ENCODE measurements around the gene PTGER2. TPM values are rescaled to one million over a fixed set of nuclear protein-coding genes. Genes with fewer than 3 reads are reported as not detected.

Gene PTGER2
- total RNA-seq, 4 donors from 2014 or later, result 2.1 to 14.4 (median 4.0) TPM

DNA sequence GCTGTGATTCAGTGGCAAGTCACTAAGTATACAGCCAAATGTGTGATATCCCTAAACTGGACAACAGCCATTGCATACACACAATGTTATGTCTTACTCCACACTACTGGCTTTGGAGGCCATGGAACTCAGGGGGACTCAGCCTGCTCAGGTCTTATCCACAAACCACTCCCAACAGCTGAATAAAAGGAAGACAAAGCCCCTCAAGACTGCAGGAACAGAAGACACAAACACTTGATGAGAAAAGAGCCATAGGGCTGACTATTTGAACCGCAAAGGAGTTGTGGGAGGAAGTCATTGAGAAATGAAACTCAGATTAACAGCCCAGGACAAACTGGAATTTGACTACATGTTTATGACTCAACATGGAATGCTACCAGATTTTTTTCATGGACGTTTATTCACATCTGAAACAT lies 40.9 kb downstream of the PTGER2 start:
- 28 to 41% methylated on average over 2 of the region's 2 CpGs for WGBS, 2 donors
- H3K27ac ChIP-seq, result no peak overlapping the region

DNA sequence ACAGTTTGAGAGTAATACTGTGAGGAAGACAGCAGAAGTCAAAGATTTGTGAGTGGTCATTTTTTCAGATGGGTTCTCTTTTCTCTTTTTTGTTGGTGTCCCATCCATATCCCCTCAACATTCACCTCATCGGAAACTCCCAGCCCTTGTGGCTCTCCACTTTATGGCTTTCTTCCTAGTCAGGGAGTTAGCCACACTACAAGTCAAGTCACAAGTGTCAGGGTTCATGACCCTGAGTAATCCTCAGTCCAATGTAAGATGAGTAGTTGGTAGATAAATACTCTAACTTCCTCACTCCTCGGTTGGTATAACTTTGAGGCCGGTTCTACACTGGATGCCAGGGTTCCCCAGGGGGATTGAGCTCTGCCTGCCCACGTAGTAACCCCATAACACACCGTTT lies 41.4 kb downstream of the PTGER2 start:
- Histone ChIP-seq H3K27ac (no peak overlapping the region), H3K9me3 (no peaks in the 10 kb centered on the region), H3K27me3 (no peaks in the 10 kb centered on the region), H3K36me3 (no peaks in the 10 kb centered on the region), H3K4me1 (peaks cover 0 to 26% (median 6%) of the 10 kb centered on the region in 4 donors), H3K4me3 (no peak overlapping the region)
- TF ChIP-seq, protein P1, sequence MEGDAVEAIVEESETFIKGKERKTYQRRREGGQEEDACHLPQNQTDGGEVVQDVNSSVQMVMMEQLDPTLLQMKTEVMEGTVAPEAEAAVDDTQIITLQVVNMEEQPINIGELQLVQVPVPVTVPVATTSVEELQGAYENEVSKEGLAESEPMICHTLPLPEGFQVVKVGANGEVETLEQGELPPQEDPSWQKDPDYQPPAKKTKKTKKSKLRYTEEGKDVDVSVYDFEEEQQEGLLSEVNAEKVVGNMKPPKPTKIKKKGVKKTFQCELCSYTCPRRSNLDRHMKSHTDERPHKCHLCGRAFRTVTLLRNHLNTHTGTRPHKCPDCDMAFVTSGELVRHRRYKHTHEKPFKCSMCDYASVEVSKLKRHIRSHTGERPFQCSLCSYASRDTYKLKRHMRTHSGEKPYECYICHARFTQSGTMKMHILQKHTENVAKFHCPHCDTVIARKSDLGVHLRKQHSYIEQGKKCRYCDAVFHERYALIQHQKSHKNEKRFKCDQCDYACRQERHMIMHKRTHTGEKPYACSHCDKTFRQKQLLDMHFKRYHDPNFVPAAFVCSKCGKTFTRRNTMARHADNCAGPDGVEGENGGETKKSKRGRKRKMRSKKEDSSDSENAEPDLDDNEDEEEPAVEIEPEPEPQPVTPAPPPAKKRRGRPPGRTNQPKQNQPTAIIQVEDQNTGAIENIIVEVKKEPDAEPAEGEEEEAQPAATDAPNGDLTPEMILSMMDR (IDR thresholded peaks at IDR 0.05), result no peak
- no peak for TF ChIP-seq POLR2A (IDR thresholded peaks at IDR 0.05)
- no peak for TF ChIP-seq EP300 (IDR thresholded peaks at IDR 0.05)
- WGBS, 2 donors, result 50% methylated on average over 5 of the region's 5 CpGs
- DNase-seq (ENCODE audit: low spot score in 2 of 2), result no peak

More for the DNA sequence above, 40.9 kb downstream of the PTGER2 start:
- Histone ChIP-seq H3K9me3 (no peaks in the 10 kb centered on the region), H3K36me3 (no peaks in the 10 kb centered on the region), H3K4me1 (peaks cover 0 to 26% (median 6%) of the 10 kb centered on the region in 4 donors), H3K27me3 (no peaks in the 10 kb centered on the region), H3K4me3 (no peak overlapping the region)
- TF ChIP-seq EP300 (IDR thresholded peaks at IDR 0.05) (no peak), POLR2A (IDR thresholded peaks at IDR 0.05) (no peak)
- TF ChIP-seq, protein P1 (IDR thresholded peaks at IDR 0.05), result no peak
- no peak for DNase-seq (ENCODE audit: low spot score in 2 of 2)

DNA sequence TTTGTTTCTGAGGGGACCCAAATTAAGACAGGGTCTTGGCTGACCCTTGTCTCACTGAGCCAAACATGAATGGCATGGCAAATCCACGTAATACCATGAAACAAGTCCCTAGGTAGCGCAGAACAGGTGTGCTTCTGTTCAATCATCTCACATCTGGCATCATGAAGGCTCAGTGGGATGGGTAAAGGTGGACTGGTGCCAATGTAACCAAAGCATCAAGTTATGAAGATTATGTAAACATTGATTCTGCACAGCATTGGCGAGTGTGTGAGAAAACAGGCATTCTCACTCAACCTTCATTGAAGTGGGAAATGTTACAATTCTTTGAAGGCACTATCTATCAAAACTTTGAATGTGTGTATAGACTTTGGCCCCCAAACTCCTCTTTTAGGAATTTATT lies 41.9 kb downstream of the PTGER2 start:
- Histone ChIP-seq H3K27ac (no peak overlapping the region), H3K4me1 (peaks cover 0 to 25% (median 6%) of the 10 kb centered on the region in 4 donors), H3K9me3 (no peaks in the 10 kb centered on the region), H3K36me3 (no peaks in the 10 kb centered on the region), H3K4me3 (no peak overlapping the region), H3K27me3 (no peaks in the 10 kb centered on the region)
- no peak for DNase-seq (ENCODE audit: low spot score in 2 of 2)
- WGBS, 2 donors, result 82 to 83% methylated on average over 3 of the region's 3 CpGs
- TF ChIP-seq, protein P1 (IDR thresholded peaks at IDR 0.05), result no peak

DNA sequence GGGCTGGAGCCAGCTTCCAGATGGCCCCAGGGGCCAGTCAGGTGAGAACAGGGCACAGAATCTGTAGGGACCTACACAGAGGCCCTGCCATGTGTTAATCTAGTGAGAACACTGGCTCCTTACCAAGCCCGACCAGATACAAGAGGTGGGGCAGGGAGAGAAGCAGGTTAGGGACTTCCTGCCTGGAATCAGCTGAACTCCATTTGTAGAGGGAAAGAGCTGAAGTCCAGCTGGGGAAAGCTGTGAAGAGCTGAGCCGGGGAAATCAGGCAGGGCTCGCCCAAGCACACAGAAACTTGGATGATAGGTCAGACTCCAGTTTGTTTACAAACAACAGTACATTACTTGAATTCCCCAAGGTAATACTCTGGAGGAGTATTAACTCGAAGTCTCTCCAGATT lies 46.7 kb downstream of the PTGER2 start:
- no peak for TF ChIP-seq EP300 (IDR thresholded peaks at IDR 0.05)
- TF ChIP-seq, protein P1 (IDR thresholded peaks at IDR 0.05), result no peak
- no peak for DNase-seq (ENCODE audit: low spot score in 2 of 2)
- Histone ChIP-seq H3K36me3 (no peaks in the 10 kb centered on the region), H3K4me3 (no peak overlapping the region), H3K9me3 (no peaks in the 10 kb centered on the region), H3K4me1 (peaks cover 0 to 22% (median 3%) of the 10 kb centered on the region in 4 donors), H3K27ac (peak overlapping the region in 1 of 4 donors; percentile 62), H3K27me3 (no peaks in the 10 kb centered on the region)
- WGBS, 2 donors, result 45 to 48% methylated on average over 4 of the region's 4 CpGs

DNA sequence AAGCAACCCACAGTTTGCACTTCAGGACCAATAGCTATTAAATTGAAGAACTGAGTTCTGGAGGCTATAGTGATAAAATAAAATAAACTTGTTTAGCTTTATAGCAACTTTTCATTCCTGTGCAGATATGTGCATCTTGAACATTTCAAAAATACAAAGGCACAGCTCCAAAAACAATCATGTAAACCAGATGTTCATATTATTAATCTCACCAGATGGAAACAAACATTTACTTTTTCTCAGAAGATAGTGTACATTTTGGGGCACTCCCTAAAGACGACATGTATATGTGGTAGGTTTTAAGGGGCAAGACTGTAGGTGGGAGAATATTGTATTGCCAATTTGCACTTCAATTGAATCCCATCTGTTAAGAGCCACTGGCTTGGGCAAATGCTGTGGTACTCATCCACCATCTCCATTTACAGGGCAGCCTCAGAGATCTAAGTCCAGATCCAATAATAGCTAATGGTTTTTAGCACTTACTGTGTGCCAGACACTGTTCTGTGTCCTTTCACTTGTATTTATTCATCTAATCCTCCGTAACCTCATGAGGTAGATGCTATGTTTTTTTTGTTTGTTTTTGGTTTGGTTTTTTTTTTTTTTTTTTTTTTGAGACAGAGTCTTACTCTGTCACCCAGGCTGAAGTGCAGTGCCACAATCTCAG lies 49.1 kb downstream of the PTGER2 start:
- Histone ChIP-seq H3K4me3 (no peak overlapping the region), H3K27me3 (no peaks in the 10 kb centered on the region), H3K27ac (no peak overlapping the region), H3K36me3 (no peaks in the 10 kb centered on the region), H3K4me1 (peaks cover 0 to 21% (median 3%) of the 10 kb centered on the region in 4 donors), H3K9me3 (no peaks in the 10 kb centered on the region)
- TF ChIP-seq EP300 (IDR thresholded peaks at IDR 0.05) (no peak), POLR2A (IDR thresholded peaks at IDR 0.05) (no peak)
- TF ChIP-seq, protein P1 (IDR thresholded peaks at IDR 0.05), result no peak
- WGBS, 2 donors, result 61 to 70% methylated on average over 2 of the region's 2 CpGs
- no peak for DNase-seq (ENCODE audit: low spot score in 2 of 2)

Data from tibial nerve (tissue), 4 donors.